NT2/D1 (cell line): ENCODE data around the gene NAV2.

ENCODE experiments used
- SUZ12 ChIP-seq: IDR thresholded peaks from 2 replicates; pipeline ENCODE4 v1.6.1; 2011; ENCODE audit not compliant: insufficient read length, insufficient read depth; ENCODE audit errors: extremely low read depth
- YY1 ChIP-seq: IDR thresholded peaks from 2 replicates; pipeline ENCODE4 v1.6.1; 2011; ENCODE audit not compliant: insufficient read length, insufficient read depth
- ZNF274 ChIP-seq: IDR thresholded peaks from 2 replicates; pipeline ENCODE4 v1.6.1; 2011; ENCODE audit warnings: mild to moderate bottlenecking, low read depth, low read length

DNA sequence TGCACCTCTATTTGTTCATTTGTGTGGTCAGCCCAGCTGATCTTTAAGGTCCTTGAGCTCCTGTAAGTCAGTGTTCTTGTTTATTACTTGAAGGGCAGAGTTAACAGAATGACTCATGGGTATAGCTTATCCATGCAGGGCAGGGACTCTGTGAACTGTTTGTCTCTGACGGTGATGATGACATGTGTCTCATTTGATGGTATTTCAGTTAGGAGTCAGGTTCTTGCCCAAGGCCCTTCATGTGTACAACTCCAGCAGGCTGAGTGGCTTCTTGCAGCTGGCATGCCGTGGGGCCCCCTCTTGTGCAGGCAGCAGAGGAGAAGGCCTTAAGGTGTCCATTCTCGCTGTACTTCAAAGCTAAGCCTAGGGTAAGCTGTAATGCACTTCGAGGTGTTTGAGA lies 282.5 kb downstream of the NAV2 start:
- TF ChIP-seq YY1 = no peak
- no peak for TF ChIP-seq ZNF274
- TF ChIP-seq SUZ12 = no peak
